Endothelial cell of umbilical vein (primary cell): ENCODE results near the gene KISS1.

Experiments
- CTCF ChIP-seq, 2 donors: IDR thresholded peaks; 1 replicate in 1 of 2; 2 replicates in 1 of 2; pipeline ENCODE4 v1.5.1; 2011; ENCODE audit warnings: low read length in 2 of 2, mild to moderate bottlenecking in 2 of 2, moderate library complexity in 2 of 2, control low read depth in 1 of 2, inconsistent platforms in 1 of 2, low read depth in 1 of 2; ENCODE audit not compliant: insufficient read depth in 1 of 2; ENCODE audit errors: extremely low read depth in 1 of 2
- EZH2 ChIP-seq: IDR thresholded peaks from 2 replicates; pipeline ENCODE4 v1.6.1; 2012; ENCODE audit warnings: borderline replicate concordance, low read depth, mild to moderate bottlenecking, moderate library complexity, low read length, inconsistent platforms; ENCODE audit not compliant: severe bottlenecking
- JUN ChIP-seq: IDR thresholded peaks from 2 replicates; pipeline ENCODE4 v1.6.1; 2011; ENCODE audit warnings: borderline replicate concordance, low read depth; ENCODE audit not compliant: insufficient read length, insufficient read depth
- POLR2A ChIP-seq: IDR thresholded peaks from 2 replicates; pipeline ENCODE4 v1.6.1; 2012; ENCODE audit warnings: low read depth, mild to moderate bottlenecking, control low read depth, low read length

- TF ChIP-seq EZH2 (no peak), CTCF (IDR thresholded peaks at IDR 0.05; ENCODE audit: extremely low read depth in 1 of 2, insufficient read depth in 1 of 2, low read depth in 1 of 2, low read length in 2 of 2) (no peak), POLR2A (no peak), JUN (no peak)
These were observed 31.9 kb upstream of the KISS1 start for GRCh38 chr1:204227996-204228785.
